HG02678 (cell line): ENCODE data around the gene PROZ.

Experiments used
- ATAC-seq: cut with Tn5 transposase; IDR thresholded peaks from one replicate; pipeline ENCODE4 v1.9.1; 2021; ENCODE audit warnings: mild to moderate bottlenecking, moderate library complexity; ENCODE audit not compliant: unreplicated experiment

PROZ gene

GRCh38 chr13:113119822-113120189, 38.6 kb upstream of the PROZ start:
- no peak for ATAC-seq

- ATAC-seq = no peak
Observed at GRCh38 chr13:113120300-113121182, 37.9 kb upstream of the PROZ start.

GRCh38 chr13:113121183-113121927, 37.1 kb upstream of the PROZ start:
- ATAC-seq = no peak

- ATAC-seq = no peak
Observed at GRCh38 chr13:113121928-113122471, 36.4 kb upstream of the PROZ start.

- no peak for ATAC-seq
Observed at GRCh38 chr13:113122550-113123225, 35.8 kb upstream of the PROZ start, which contains the start of gene F10. Gene F10, plus strand, starts transcription at chr13:113122799. Its CDS starts 57 bp downstream, at chr13:113122856.

GRCh38 chr13:113123226-113124201, 34.9 kb upstream of the PROZ start:
- no peak for ATAC-seq

- ATAC-seq = no peak
Observed at GRCh38 chr13:113124211-113124970, 34.1 kb upstream of the PROZ start.

- ATAC-seq = no peak
Observed at GRCh38 chr13:113125506-113126264, 32.8 kb upstream of the PROZ start.

- no peak for ATAC-seq
Observed at GRCh38 chr13:113126265-113127150, 31.9 kb upstream of the PROZ start.

GRCh38 chr13:113129480-113129879, 29.0 kb upstream of the PROZ start:
- ATAC-seq = no peak

- no peak for ATAC-seq
Observed at GRCh38 chr13:113129921-113130750, 28.3 kb upstream of the PROZ start.

GRCh38 chr13:113135281-113135760, 23.1 kb upstream of the PROZ start:
- no peak for ATAC-seq

GRCh38 chr13:113137691-113138298, 20.7 kb upstream of the PROZ start:
- no peak for ATAC-seq

- ATAC-seq = no peak
Observed at GRCh38 chr13:113138792-113139551, 19.5 kb upstream of the PROZ start.

- ATAC-seq = no peak
Observed at GRCh38 chr13:113139577-113139976, 18.9 kb upstream of the PROZ start.
